ENCODE results near the gene CDK5R2.

The CDK5R2 gene

DNA sequence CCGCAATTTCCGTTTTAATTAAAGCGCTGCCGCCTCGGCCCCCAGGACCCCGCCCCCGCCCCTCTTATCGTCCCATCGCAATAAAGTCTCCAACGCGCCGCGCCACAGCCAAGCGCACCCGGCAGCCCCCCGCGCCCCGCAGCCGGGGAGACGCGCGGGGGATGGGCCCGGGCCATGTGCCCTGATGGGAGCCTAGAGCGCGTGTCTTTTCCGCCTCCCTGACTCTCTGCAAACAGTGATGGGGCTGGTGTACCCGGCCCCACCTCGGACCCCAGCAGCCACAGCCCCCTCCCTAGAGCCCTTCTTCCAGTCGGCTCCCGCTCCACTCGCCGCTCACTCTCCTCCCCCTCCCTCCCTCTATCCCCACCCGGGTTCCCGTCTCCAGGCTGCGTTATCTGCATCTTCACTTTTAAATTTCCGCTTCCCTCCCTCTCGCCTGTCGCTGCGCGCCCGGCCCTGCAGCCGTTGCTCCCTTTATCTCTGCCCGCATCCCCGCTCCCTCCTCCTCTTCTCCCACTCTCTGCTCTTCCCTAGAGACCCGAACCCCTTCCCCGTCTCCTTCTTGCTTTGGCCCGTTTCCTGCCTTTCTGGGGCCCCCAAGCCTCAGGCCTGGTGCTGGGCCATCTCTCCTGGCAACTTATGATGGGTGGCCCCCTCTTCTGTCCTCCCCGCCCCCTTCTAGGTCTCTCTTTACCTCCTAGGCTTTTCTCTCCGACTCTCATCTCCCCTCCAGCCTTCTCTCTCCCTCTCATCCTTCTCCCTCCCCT is 26.0 kb downstream of the CDK5R2 start:
- DNase-seq (ENCODE audit: low read depth) = no peak
- no peak overlapping the region for H3K4me3 ChIP-seq (ENCODE audit: low read depth, low read length)

- no peak for DNase-seq (ENCODE audit: low read depth)
Observed at GRCh38 chr2:218986148-218986761, 26.8 kb downstream of the CDK5R2 start.

DNA sequence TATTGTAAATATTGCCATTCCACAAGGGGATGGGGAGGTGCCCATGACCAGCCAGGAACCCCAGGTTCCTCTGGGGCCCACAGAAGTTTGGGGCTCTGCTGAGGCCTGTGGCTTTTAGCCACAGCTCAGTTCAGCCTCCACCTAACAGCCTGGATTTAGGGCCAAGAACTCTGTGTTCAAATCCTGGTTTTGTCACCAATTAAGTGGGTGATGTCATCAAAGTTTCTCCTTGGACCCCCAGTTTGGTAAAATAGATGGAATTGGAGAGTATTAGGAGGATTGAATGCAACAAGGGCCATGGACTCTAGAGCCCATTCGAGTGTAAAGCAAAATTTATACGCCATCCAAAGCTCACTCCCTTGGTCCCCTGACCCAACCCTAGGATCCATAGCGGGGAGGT is 28.7 kb downstream of the CDK5R2 start:
- DNase-seq (ENCODE audit: low read depth) = no peak
- H3K4me3 ChIP-seq (ENCODE audit: low read depth, low read length) = no peak overlapping the region

More at GRCh38 chr2:218986148-218986761, 26.8 kb downstream of the CDK5R2 start:
- H3K4me3 ChIP-seq (ENCODE audit: low read depth, low read length) = no peak overlapping the region

DNA sequence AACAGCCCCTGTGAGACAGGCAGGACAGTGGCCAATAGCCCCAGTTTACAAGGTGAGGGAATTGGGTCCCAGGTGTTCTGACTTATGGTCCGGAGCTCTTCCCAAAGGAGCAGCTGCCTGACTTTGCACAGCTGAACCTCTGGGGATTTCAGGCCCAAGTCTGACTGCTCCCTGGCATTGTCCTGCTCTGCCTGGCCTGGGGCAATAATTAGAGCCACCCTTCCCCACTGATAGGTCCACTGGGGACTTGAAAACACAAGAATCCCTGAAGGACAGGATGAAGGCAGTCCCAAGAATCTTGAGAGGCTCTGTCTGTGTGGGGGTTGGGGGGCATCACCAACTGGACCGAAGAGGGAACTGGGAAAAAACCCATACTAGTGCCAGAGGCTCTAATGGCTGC is 29.2 kb downstream of the CDK5R2 start:
- no peak overlapping the region for H3K4me3 ChIP-seq (ENCODE audit: low read depth, low read length)
- DNase-seq (ENCODE audit: low read depth) = no peak

- DNase-seq (ENCODE audit: low read depth) = no peak
Observed at GRCh38 chr2:218990052-218990451, 30.6 kb downstream of the CDK5R2 start.

DNA sequence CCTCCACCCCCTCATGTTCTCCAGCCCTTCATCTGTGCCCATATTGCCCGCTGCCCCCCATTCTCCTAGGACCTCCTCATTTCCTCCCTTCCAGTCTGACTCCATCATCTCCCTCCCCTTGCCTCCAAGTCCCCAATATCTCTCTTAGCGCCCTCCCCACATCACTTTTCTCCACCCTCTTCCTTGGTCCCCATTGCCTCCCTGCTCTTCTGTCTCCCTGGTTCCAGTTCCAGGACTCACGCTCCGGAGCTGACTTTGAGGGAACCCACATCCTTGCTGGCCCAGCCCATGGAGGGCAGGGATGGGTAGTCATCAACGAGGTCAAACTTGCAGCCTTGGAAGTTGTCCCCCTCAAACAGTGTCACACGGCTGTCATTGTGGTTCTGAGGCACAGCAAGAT is 31.1 kb downstream of the CDK5R2 start:
- DNase-seq (ENCODE audit: low read depth) = no peak
- no peak overlapping the region for H3K4me3 ChIP-seq (ENCODE audit: low read depth, low read length)

More at GRCh38 chr2:218990052-218990451, 30.6 kb downstream of the CDK5R2 start:
- no peak overlapping the region for H3K4me3 ChIP-seq (ENCODE audit: low read depth, low read length)

DNA sequence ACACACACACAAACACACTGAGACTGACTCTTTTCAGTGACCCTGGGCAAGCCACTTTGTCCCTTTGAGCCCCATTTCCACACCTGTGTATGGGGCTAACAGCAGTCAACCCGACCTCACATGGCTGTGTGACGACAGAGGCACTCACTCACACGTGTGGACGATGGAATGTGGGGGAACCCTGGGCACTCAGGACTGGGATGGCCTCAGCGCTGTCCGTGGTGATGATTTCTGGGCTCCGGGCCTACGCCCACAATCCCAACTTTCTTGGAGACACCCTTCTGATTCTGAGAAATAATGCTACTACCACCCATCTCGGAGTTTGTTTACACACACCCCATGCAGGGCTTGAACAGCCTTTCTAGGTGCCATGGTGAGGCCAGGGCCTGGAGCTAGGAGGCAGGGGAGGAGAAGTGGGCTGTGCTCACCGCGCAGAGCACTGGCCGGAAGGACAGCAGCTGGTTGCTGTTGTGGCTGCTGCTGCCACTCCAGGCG is 32.3 kb downstream of the CDK5R2 start:
- DNase-seq (ENCODE audit: low read depth) = no peak
- H3K4me3 ChIP-seq (ENCODE audit: low read depth, low read length) = no peak overlapping the region

GRCh38 chr2:218992196-218992595 is 32.7 kb downstream of the CDK5R2 start:
- no peak overlapping the region for H3K4me3 ChIP-seq (ENCODE audit: low read depth, low read length)
- DNase-seq (ENCODE audit: low read depth) = no peak

GRCh38 chr2:218992703-218993344 is 33.4 kb downstream of the CDK5R2 start:
- H3K4me3 ChIP-seq (ENCODE audit: low read depth, low read length) = peak overlapping the region; percentile 42

GRCh38 chr2:218993345-218994315 is 34.2 kb downstream of the CDK5R2 start, which contains the start of gene CRYBA2:
CRYBA2 (minus strand) TSS chr2:218993422; CDS start chr2:218993176, 246 bp downstream.
- peak within 1 kb of the TSS; percentile 42 for H3K4me3 ChIP-seq (ENCODE audit: low read depth, low read length)
- no peak for DNase-seq (ENCODE audit: low read depth)

More at GRCh38 chr2:218992703-218993344, 33.4 kb downstream of the CDK5R2 start:
- no peak for DNase-seq (ENCODE audit: low read depth)

GRCh38 chr2:218995561-218995960 is 36.1 kb downstream of the CDK5R2 start:
- no peak for DNase-seq (ENCODE audit: low read depth)
- no peak overlapping the region for H3K4me3 ChIP-seq (ENCODE audit: low read depth, low read length)

DNA sequence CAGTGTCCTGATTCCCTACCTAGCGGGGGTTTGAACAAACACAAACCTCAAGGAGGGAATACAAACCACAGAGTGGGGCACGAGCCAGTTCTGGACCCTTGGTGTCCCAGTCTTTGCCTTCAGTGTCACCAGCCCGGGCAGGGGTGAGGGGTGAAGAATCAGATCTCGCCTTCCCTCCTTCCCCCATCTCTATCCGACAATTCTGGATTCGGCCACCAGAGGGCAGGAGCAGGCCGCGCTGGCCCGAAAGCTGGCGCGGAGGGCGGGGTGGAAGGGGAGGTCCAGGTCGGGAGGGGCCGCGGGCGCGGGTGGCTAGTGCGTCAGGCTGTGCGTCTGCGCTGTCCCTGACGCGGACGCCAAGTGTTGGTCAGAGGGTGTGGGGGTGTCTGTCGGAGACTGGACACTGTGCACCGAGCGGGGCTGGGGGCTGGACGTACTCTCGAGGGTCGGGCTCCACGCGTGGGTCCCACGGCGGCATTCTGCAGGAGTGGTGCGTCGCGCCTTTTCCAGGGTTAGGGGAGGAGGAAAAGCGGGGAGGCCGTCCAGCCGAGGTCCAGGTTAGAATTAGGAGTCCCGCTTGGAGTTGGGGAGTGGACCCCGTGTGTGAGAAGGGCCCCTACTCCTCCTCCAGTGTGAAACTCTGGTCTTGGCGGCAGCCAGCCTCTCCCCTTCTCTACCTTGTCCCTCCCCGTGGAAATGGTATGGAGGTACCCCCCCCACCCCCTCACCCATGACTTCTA is 36.7 kb downstream of the CDK5R2 start:
- peak; percentile 41 for DNase-seq (ENCODE audit: low read depth)
- H3K4me3 ChIP-seq (ENCODE audit: low read depth, low read length) = peak overlapping the region; percentile 41

- DNase-seq (ENCODE audit: low read depth) = no peak
- no peak overlapping the region for H3K4me3 ChIP-seq (ENCODE audit: low read depth, low read length)
Observed at GRCh38 chr2:218996937-218997336, 37.5 kb downstream of the CDK5R2 start.

- no peak overlapping the region for H3K4me3 ChIP-seq (ENCODE audit: low read depth, low read length)
- DNase-seq (ENCODE audit: low read depth) = no peak
Observed at GRCh38 chr2:218997731-218998130, 38.3 kb downstream of the CDK5R2 start.

GRCh38 chr2:218998414-218999002 is 39.0 kb downstream of the CDK5R2 start:
- no peak overlapping the region for H3K4me3 ChIP-seq (ENCODE audit: low read depth, low read length)
- no peak for DNase-seq (ENCODE audit: low read depth)

DNA sequence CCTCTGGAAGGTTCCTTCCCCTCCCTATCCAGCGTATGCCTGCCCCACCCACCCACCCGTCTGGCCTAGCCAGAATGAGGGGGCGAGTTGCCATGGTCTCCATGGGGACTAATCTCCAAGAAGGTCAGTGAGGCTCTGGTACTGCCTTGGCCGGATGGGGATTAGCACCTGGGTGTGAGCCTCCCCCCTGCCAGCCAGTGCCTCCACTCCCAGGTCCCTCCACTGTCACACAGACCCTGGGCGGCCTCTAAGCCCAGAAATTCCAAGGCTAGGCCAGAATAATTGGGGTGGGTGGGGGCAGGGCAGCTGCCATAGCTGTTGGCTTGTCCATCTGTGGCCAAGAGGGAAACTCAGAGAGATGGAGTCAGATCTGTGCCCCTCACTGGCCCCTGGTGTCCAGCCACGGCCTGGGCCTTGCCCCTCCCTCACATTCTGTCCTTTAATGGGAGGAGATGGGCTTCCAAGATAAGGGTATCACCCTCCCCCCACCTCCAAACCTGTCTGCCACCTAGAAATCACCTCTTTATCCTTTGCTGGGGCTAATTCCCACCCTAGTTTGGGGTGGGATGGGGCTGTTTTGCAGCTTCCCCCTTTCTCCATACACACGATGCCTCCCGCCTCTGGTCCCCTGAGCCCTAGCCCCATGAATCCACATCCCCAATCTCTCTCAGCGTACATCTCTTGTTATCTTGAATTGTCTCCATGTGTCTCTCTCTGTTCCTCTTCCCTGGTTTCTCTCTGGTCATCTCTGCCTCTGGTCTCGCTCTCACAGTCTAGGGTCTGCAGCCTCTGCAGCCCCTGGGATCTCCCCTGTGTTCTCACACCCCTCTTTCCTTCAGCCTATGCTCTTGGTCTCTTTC is 39.8 kb downstream of the CDK5R2 start:
- no peak overlapping the region for H3K4me3 ChIP-seq (ENCODE audit: low read depth, low read length)
- DNase-seq (ENCODE audit: low read depth) = no peak

GRCh38 chr2:218999881-219000568 is 40.6 kb downstream of the CDK5R2 start:
- no peak for DNase-seq (ENCODE audit: low read depth)
- H3K4me3 ChIP-seq (ENCODE audit: low read depth, low read length) = no peak overlapping the region
